Endodermal cell (in vitro differentiated cells): ENCODE results near the gene SRP72. TPM values are rescaled to one million over a fixed set of nuclear protein-coding genes. Genes with fewer than 3 reads are reported as not detected.

ENCODE experiments used
- DNase-seq: peaks from one replicate; pipeline ENCODE4 v3.0.0-alpha.2; 2017
- H3K27ac ChIP-seq: 2 replicates; pipeline ENCODE4 v1.5.1; 2013; ENCODE audit warnings: mild to moderate bottlenecking, low read depth, low read length, moderate library complexity
- H3K27me3 ChIP-seq: 2 replicates; pipeline ENCODE4 v1.6.1; 2013; ENCODE audit warnings: mild to moderate bottlenecking, low read length, moderate library complexity; ENCODE audit not compliant: insufficient read depth, control insufficient read depth, poor library complexity, severe bottlenecking
- H3K36me3 ChIP-seq: 2 replicates; pipeline ENCODE4 v1.7.0; 2013; ENCODE audit warnings: mild to moderate bottlenecking, low read length, moderate library complexity; ENCODE audit not compliant: control insufficient read depth, insufficient read depth
- H3K4me1 ChIP-seq: one replicate; pipeline ENCODE4 v1.7.0; 2013; ENCODE audit warnings: low read length; ENCODE audit not compliant: control insufficient read depth, insufficient read depth
- H3K4me3 ChIP-seq: 2 replicates; pipeline ENCODE4 v1.5.1; 2013; ENCODE audit warnings: mild to moderate bottlenecking, low read length, moderate library complexity
- H3K9ac ChIP-seq: 2 replicates; pipeline ENCODE4 v1.6.1; 2013; ENCODE audit warnings: mild to moderate bottlenecking, low read length, moderate library complexity; ENCODE audit not compliant: poor library complexity, severe bottlenecking; ENCODE audit errors: extremely low read depth
- H3K9me3 ChIP-seq: 2 replicates; pipeline ENCODE4 v1.6.1; 2013; ENCODE audit warnings: mild to moderate bottlenecking, low read length, moderate library complexity; ENCODE audit not compliant: control insufficient read depth
- H3K27ac Mint-ChIP-seq: 2 replicates; pipeline ENCODE4 v1.8.0; 2020; ENCODE audit warnings: mixed read lengths
- H3K27me3 Mint-ChIP-seq: 2 replicates; pipeline ENCODE4 v1.8.0; 2021; ENCODE audit warnings: mild to moderate bottlenecking, mixed read lengths; ENCODE audit not compliant: insufficient read depth
- H3K36me3 Mint-ChIP-seq: 2 replicates; pipeline ENCODE4 v1.8.0; 2020; ENCODE audit warnings: low read depth, mixed read lengths
- H3K4me1 Mint-ChIP-seq: 2 replicates; pipeline ENCODE4 v1.8.0; 2020; ENCODE audit warnings: mixed read lengths
- H3K4me3 Mint-ChIP-seq: 2 replicates; pipeline ENCODE4 v1.8.0; 2020; ENCODE audit warnings: mild to moderate bottlenecking, moderate library complexity, mixed read lengths
- H3K9me3 Mint-ChIP-seq: 2 replicates; pipeline ENCODE4 v1.8.0; 2020; ENCODE audit warnings: mild to moderate bottlenecking, mixed read lengths
- WGBS, 2 experiments: methylation state at CpG; one replicate each; pipeline versions ENCODE4 v1.1.5 to v1.1.7; 2013; ENCODE audit warnings: missing lambda C conversion rate in 2 of 2, mixed read lengths in 1 of 2; ENCODE audit not compliant: insufficient coverage in 1 of 2, insufficient read length in 1 of 2; 5-methylcytosine and 5-hydroxymethylcytosine counted together
- total RNA-seq, 2 donors: library from RNA; stranded (reverse); fragmentation: NEBNext Ultra II Directional in 1 of 2; extraction: Animal tissue kit (Norgen Biotek cat#: 25700) in 1 of 2; gene quantifications; 2 replicates in 1 of 2; 3 replicates in 1 of 2; pipeline ENCODE4 v1.2.1, GENCODE V29; 2021
- TF ChIP-seq, protein P1 (sequence below): fragments of 200-600 bp; sonication (generic); conservative IDR thresholded peaks from 2 replicates; pipeline ENCODE4 v1.5.0; 2021; ENCODE audit warnings: antibody characterized with exemption, mild to moderate bottlenecking

SRP72 gene
- total RNA-seq, 2 donors from 2014 or later, result 123 to 134 TPM

DNA sequence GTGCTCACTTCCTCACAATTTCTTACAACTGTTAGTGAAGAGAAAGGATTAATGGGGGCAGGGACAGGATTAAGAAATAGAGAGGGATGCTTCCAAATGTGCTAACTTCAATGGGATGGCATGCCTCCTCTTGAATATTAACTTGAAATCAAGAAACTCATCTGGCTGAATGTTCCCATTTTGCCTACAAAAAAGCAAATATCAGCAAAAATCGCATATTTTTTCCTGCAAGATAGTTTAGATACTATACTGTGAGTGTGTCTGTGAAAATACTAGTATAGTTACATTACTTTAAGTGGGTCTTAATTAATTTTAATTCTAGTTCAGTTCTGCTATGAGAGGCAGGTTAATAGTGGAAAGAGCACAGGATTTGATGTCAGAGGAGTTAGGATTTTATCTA is 26.4 kb upstream of the SRP72 start:
- no peaks in the 10 kb centered on the region for H3K9me3 Mint-ChIP-seq
- peaks cover 18% of the 10 kb centered on the region for H3K4me1 Mint-ChIP-seq
- no peaks in the 10 kb centered on the region for H3K9me3 ChIP-seq
- H3K27me3 ChIP-seq, result no peaks in the 10 kb centered on the region
- no peak overlapping the region for H3K9ac ChIP-seq
- 63% methylated on average over 1 of the region's 1 CpG; no CpG with 5 or more reads in 1 of the 2 experiments for WGBS, 2 experiments
- peaks cover 49% of the 10 kb centered on the region for H3K36me3 Mint-ChIP-seq
- H3K36me3 ChIP-seq, result peaks cover 57% of the 10 kb centered on the region
- TF ChIP-seq, protein P1, sequence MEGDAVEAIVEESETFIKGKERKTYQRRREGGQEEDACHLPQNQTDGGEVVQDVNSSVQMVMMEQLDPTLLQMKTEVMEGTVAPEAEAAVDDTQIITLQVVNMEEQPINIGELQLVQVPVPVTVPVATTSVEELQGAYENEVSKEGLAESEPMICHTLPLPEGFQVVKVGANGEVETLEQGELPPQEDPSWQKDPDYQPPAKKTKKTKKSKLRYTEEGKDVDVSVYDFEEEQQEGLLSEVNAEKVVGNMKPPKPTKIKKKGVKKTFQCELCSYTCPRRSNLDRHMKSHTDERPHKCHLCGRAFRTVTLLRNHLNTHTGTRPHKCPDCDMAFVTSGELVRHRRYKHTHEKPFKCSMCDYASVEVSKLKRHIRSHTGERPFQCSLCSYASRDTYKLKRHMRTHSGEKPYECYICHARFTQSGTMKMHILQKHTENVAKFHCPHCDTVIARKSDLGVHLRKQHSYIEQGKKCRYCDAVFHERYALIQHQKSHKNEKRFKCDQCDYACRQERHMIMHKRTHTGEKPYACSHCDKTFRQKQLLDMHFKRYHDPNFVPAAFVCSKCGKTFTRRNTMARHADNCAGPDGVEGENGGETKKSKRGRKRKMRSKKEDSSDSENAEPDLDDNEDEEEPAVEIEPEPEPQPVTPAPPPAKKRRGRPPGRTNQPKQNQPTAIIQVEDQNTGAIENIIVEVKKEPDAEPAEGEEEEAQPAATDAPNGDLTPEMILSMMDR, result no peak
- H3K4me3 ChIP-seq, result peak overlapping the region; percentile 30
- no peaks in the 10 kb centered on the region for H3K4me1 ChIP-seq
- no peak overlapping the region for H3K27ac ChIP-seq
- no peak overlapping the region for H3K27ac Mint-ChIP-seq
- no peaks in the 10 kb centered on the region for H3K27me3 Mint-ChIP-seq
- no peak overlapping the region for H3K4me3 Mint-ChIP-seq
- DNase-seq, result no peak

- Histone ChIP-seq H3K36me3 (peaks cover 94% of the 10 kb centered on the region), H3K27me3 (no peaks in the 10 kb centered on the region), H3K4me1 (no peaks in the 10 kb centered on the region), H3K4me3 (no peak overlapping the region), H3K9me3 (no peaks in the 10 kb centered on the region), H3K9ac (no peak overlapping the region), H3K27ac (no peak overlapping the region)
- H3K36me3 Mint-ChIP-seq, result peaks cover 78% of the 10 kb centered on the region
- TF ChIP-seq, protein P1, result no peak
- no peak overlapping the region for H3K4me3 Mint-ChIP-seq
- no peak overlapping the region for H3K27ac Mint-ChIP-seq
- 100% methylated on average over 2 of the region's 2 CpGs; no CpG with 5 or more reads in 1 of the 2 experiments for WGBS, 2 experiments
- H3K27me3 Mint-ChIP-seq, result no peaks in the 10 kb centered on the region
- H3K9me3 Mint-ChIP-seq, result no peaks in the 10 kb centered on the region
- H3K4me1 Mint-ChIP-seq, result peaks cover 8% of the 10 kb centered on the region
- DNase-seq, result no peak
Measured at GRCh38 chr4:56444719-56445118, 22.7 kb upstream of the SRP72 start.

DNA sequence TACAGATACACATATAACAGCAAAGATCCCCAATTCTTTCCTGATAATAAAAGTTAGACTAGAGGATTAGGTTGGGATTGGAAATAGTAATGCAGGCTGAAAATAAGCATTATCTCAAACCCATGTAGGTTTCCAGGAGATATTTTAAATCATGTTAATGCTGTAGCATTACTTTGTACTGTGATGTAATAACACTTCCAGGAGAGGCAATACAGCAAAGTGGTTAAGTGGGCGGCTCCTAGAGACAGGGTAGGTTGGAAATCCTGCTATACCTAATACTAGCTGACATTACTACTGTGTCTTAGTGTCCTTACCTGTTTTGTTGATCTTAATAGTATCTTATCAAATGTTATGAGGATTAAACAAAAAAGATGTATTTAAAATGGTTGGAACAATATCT is 21.7 kb upstream of the SRP72 start:
- Histone ChIP-seq H3K27me3 (no peaks in the 10 kb centered on the region), H3K9me3 (no peaks in the 10 kb centered on the region), H3K4me1 (no peaks in the 10 kb centered on the region), H3K36me3 (peaks cover 97% of the 10 kb centered on the region), H3K4me3 (no peak overlapping the region), H3K27ac (no peak overlapping the region), H3K9ac (no peak overlapping the region)
- WGBS, 2 experiments, result 83% methylated on average over 1 of the region's 1 CpG; no CpG with 5 or more reads in 1 of the 2 experiments
- DNase-seq, result no peak
- Mint-ChIP-seq H3K27ac (no peak overlapping the region), H3K4me3 (no peak overlapping the region), H3K9me3 (no peaks in the 10 kb centered on the region), H3K36me3 (peaks cover 85% of the 10 kb centered on the region), H3K27me3 (no peaks in the 10 kb centered on the region), H3K4me1 (no peaks in the 10 kb centered on the region)
- TF ChIP-seq, protein P1, result no peak
